ENCODE data around the gene ATG9A.

The ATG9A gene

GRCh38 chr2:219215871-219216534, 13.4 kb downstream of the ATG9A start:
- no peak for TF ChIP-seq POU6F1 (CRISPR knock-in tag; IDR thresholded peaks at IDR 0.05; ENCODE audit: borderline replicate concordance, low read depth)
- TF ChIP-seq CSDC2 (CRISPR knock-in tag; IDR thresholded peaks at IDR 0.05) = no peak
- no peak for TF ChIP-seq ARNTL (CRISPR knock-in tag; IDR thresholded peaks at IDR 0.05; ENCODE audit: borderline replicate concordance, low read depth)
- TF ChIP-seq GLIS3 (CRISPR knock-in tag; IDR thresholded peaks at IDR 0.05) = no peak
- no peak for TF ChIP-seq ZNF565 (CRISPR knock-in tag; conservative IDR thresholded peaks at IDR 0.05; ENCODE audit: low read depth)
- TF ChIP-seq PPARA (CRISPR knock-in tag; IDR thresholded peaks at IDR 0.05; ENCODE audit: borderline replicate concordance) = no peak
- no peak for TF ChIP-seq ZNF8 (CRISPR knock-in tag; IDR thresholded peaks at IDR 0.05)
- no peak for TF ChIP-seq ZC3H10 (CRISPR knock-in tag; IDR thresholded peaks at IDR 0.05)
- TF ChIP-seq ZFP3 (CRISPR knock-in tag; IDR thresholded peaks at IDR 0.05) = no peak
- TF ChIP-seq ISL1 (CRISPR knock-in tag; IDR thresholded peaks at IDR 0.05) = no peak
- no peak for TF ChIP-seq TSHZ2 (CRISPR knock-in tag; IDR thresholded peaks at IDR 0.05)
- TF ChIP-seq CSRNP3 (CRISPR knock-in tag; IDR thresholded peaks at IDR 0.05) = no peak
- no peak for TF ChIP-seq TCF4 (CRISPR knock-in tag; IDR thresholded peaks at IDR 0.05; ENCODE audit: borderline replicate concordance)
- no peak for TF ChIP-seq ZNF70 (CRISPR knock-in tag; IDR thresholded peaks at IDR 0.05)
- no peak for ATAC-seq

GRCh38 chr2:219214786-219215185, 14.7 kb downstream of the ATG9A start:
- TF ChIP-seq POU6F1 (CRISPR knock-in tag; IDR thresholded peaks at IDR 0.05; ENCODE audit: borderline replicate concordance, low read depth) (no peak), CSRNP3 (CRISPR knock-in tag; IDR thresholded peaks at IDR 0.05) (no peak), TCF4 (CRISPR knock-in tag; IDR thresholded peaks at IDR 0.05; ENCODE audit: borderline replicate concordance) (no peak), GLIS3 (CRISPR knock-in tag; IDR thresholded peaks at IDR 0.05) (no peak), ZNF565 (CRISPR knock-in tag; conservative IDR thresholded peaks at IDR 0.05; ENCODE audit: low read depth) (no peak), ZFP3 (CRISPR knock-in tag; IDR thresholded peaks at IDR 0.05) (no peak), TOX (CRISPR knock-in tag; IDR thresholded peaks at IDR 0.05; ENCODE audit: borderline replicate concordance) (no peak), ARNTL (CRISPR knock-in tag; IDR thresholded peaks at IDR 0.05; ENCODE audit: borderline replicate concordance, low read depth) (no peak), PPARA (CRISPR knock-in tag; IDR thresholded peaks at IDR 0.05; ENCODE audit: borderline replicate concordance) (no peak), SNAI2 (CRISPR knock-in tag; IDR thresholded peaks at IDR 0.05) (no peak), ISL1 (CRISPR knock-in tag; IDR thresholded peaks at IDR 0.05) (no peak), OSR1 (CRISPR knock-in tag; IDR thresholded peaks at IDR 0.05) (no peak), ZC3H10 (CRISPR knock-in tag; IDR thresholded peaks at IDR 0.05) (no peak), CSDC2 (CRISPR knock-in tag; IDR thresholded peaks at IDR 0.05) (no peak)
- no peak for ATAC-seq

- TF ChIP-seq PATZ1 (CRISPR knock-in tag; IDR thresholded peaks at IDR 0.05; ENCODE audit: borderline replicate concordance) (no peak), ZFP3 (CRISPR knock-in tag; IDR thresholded peaks at IDR 0.05) (no peak), ZNF565 (CRISPR knock-in tag; conservative IDR thresholded peaks at IDR 0.05; ENCODE audit: low read depth) (no peak), ISL1 (CRISPR knock-in tag; IDR thresholded peaks at IDR 0.05) (no peak), CSRNP3 (CRISPR knock-in tag; IDR thresholded peaks at IDR 0.05) (no peak), RARB (CRISPR knock-in tag; IDR thresholded peaks at IDR 0.05) (no peak), CREB5 (CRISPR knock-in tag; IDR thresholded peaks at IDR 0.05; ENCODE audit: low read depth) (no peak), GLIS3 (CRISPR knock-in tag; IDR thresholded peaks at IDR 0.05) (no peak), PPARA (CRISPR knock-in tag; IDR thresholded peaks at IDR 0.05; ENCODE audit: borderline replicate concordance) (no peak)
- ATAC-seq = no peak
Observed at GRCh38 chr2:219214141-219214540, 15.3 kb downstream of the ATG9A start.
